ENCODE measurements around the gene IPPK.

- no peak for TF ChIP-seq EZH2 (IDR thresholded peaks at IDR 0.05; ENCODE audit: low read length, missing control alignments)
- no peak for TF ChIP-seq CTCF (conservative IDR thresholded peaks at IDR 0.05 in 1 of 2, IDR thresholded peaks at IDR 0.05 in 1 of 2; ENCODE audit: low read depth in 1 of 2, low read length in 2 of 2)
Observed at GRCh38 chr9:92661743-92662142, 8.2 kb downstream of the IPPK start.

All from fibroblast of lung (primary cell).